COLO829 (cell line): Measurements from ENCODE around the gene LMF2.

Experiments
- DNase-seq: peaks from one replicate; pipeline ENCODE4 v3.0.0; 2012; ENCODE audit warnings: low spot score

Gene LMF2

DNA sequence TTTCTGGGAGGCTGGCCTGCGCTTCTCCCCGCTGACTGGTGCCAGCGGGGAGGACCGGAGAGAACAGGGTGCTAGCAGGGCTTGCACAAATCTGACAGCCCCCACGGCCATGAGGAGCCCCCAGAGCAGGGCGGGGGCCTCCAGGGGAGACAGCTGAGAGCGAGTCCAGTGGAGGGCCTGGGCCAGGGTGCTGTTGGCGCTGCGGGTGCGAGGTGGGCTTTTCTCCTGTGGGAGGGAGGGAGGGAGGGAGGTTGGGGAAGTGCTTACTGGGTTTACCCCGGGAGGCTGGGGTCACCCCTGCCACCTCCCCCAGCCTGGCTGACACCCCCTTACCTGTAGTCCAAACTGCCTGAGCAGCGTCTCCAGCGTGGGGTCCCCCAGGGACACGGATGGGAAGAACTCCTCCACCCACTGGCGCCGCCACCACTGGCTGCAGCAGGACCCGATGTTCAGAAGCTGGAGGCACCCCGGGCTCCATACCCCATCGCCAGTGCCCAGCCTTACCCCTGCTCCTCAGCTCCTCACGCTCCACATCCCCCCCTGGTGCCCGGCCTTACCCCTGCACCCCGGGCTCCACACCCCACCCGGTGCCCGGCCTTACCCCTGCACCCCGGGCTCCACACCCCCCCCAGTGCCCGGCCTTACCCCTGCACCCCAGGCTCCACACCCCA is 3.9 kb downstream of the LMF2 start:
- DNase-seq, result no peak

DNA sequence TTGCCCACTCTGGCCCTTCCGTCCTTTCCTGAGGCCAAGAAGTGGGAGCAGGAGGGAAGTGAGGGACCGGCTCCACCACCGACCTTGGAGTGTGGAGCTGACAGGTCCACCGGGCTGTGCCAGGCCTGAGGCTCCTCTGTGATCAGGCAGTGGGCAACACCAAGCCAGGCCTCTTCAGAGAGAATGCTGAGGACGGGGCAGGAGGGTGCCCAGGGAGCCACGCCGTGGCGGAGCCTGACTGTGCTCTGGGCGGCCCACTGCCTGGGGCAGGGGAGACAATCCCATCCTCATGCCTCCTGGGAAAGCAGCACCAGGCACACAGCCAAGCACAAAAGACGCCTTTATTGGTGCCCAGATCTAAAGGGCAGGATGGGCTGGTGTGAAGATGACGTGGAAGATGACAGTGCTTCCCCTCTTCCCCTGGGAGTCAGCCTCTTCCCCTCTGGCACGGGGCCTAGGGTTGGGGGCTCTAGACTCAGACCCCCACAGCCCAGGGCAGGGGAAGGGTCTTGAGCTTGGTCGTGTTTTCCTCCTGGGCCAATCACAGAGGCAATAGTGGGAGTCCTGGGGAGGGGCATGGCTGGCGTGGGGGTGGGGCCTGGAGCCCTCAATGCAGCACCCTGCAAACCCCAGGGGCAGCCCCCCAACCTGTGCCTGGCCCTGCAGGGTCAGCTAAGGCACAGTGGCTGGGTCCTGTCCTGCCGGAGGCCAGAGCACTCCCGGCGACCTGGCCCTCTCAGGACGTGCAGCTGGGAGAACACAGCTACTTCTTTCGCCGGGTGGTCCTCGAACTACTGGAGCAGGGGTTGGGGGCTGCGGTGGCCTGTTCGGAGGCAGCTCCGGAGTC is 4.7 kb downstream of the LMF2 start:
- DNase-seq, result peak; percentile 86

DNA sequence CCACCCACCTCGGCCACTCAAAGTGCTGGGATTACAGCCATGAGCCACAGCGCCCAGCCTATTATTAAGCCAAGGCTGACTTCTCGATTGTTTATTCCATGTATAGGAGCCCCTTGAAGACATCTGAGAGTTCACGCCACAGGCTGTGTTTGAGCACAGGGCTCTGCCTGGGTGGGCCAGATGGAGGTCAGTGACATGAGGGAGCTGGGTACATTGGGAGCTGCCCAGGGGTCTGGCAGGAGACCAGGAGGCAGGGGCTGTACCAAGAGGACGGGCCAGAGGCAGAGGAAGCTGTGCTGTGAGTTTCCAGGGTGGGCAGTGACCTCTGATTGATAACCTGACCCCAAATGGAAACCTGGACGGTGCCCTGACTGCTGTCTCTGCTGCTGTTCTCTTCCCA is 5.4 kb downstream of the LMF2 start:
- DNase-seq, result no peak

DNA sequence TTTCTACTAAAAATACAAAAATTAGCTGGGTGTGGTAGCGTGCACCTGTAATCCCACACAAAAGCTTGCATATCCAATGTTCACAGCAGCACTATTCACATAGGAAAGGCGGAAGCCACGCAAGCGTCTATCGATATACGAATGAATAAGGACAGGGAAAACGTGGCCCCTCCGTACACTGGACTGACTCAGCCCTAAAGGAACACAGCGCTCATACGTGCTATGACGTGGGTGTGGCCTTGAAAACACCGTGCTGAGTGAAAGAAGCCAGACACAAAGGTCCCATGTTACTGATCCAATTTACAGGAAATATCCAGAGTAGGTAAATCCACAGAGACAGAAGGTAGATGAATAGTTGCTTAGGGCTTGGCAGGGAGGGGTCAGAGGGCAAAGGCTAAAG is 7.0 kb downstream of the LMF2 start:
- DNase-seq, result no peak

DNA sequence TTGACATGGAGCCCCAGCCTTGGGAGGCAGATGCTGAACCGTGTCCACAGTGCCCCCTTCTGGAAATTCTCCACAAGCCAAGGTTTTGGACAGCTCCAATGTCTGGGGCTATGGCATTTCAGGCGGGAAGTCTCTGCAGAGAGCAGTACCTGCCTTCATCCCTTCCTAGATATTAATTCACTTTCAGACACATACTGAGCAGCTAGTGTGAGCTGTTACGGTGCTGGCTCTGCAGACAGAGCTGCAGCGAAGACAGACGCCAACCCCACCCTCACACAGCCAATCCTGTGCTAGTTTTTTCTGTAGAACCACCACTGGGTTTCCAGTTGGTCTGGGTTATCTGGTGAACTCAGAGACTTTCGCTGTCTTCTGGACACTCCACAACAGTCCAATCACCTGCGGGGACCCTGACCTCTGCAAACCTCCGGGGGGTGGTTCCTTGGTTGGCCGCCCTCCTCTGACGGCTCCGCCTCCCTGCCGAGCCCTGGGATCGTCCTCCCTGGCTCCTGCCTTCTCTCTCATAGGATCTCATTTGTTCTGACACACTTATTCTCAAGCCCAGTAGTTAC is 9.1 kb downstream of the LMF2 start:
- DNase-seq, result peak; percentile 62

DNA sequence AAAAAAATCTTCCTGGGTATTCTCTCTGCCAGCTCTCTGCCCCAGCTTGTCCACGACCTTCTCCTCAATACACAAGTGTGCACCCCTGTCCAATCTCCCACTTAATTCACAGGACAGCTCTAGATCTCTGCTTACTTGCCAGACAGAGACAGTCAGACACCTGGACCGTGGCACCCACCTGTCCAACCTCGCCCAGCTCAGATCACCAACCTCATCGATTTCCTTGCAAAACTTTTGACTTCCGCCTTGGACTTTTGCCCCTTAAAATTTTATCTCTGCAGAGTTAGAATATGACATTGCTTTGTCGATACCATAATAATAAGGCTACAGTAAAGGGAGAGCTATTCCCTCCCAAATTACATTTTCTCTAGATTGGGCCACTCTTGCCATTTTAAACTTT is 10.4 kb downstream of the LMF2 start:
- no peak for DNase-seq

DNA sequence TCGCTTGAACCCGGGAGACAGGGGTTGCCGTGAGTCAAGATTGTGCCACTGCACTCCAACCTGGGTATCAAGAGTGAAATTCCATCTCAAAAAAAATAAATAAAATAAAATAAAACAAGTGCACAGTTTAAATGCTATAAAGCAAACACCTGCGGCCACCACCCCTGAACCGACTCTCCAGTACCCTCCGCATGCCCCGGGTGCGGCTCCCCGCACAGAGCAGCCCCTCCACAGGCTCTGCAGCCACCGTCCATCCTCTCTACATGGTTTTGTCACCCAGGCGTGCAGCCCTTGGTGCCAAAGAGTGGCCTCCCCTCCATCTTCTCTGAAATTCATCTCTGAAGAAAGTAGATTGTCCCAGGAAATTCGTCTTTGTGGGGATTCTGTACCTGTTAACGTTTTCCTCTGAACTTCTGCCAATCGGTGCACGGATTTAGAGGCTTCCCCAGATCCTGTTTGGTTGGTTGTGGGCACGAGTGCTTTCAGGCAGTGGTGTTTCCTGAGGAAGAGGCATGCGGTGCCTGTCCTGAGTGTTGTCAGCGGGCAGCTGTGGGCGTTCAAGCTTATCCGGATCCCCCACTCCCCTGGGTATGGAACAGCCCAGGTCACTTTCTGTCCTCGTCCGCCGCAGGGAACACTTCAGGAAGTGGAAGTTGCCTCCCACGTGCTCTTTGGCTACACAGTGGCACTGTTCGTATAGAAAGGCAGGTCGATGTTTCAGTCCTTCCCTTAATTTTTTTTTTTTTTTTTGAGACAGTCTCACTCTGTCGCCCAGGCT is 16.8 kb downstream of the LMF2 start:
- DNase-seq, result no peak

DNA sequence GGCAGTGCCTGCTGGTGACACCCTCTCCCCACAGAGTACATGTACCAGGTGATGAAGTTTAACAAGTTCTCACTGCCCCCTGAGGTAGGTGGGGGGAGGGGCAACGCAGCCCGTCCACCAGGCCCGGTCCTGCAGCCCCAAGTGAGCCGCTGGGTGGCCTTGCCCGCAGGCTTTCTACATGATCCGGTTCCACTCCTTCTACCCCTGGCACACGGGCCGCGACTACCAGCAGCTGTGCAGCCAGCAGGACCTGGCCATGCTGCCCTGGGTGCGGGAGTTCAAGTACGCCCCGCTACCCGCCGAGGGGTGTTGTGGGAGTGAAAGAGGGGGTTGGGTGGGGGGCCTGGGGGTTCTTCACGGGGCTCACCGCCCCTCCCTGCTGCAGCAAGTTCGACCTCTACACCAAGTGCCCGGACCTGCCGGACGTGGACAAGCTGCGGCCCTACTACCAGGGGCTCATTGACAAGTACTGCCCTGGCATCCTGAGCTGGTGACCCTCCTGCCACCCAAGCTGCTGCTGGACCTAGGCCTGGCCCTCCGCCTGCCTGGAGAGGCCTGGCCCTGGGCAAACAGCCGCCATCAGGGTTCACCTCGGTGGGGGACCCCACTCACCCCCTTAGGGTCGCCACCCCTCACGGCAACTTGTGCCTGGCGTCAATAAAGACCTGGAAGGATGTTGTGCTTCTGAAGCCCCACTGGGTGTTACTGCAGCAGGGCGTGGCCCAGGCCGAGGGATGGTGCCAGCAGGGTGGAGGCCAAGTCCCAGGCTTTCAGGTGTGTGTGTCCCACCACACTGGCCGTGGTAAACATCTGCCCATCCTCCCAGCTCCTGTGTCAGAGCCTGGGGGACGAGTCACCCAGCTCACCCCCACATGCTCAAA is 17.9 kb downstream of the LMF2 start:
- DNase-seq, result no peak

DNA sequence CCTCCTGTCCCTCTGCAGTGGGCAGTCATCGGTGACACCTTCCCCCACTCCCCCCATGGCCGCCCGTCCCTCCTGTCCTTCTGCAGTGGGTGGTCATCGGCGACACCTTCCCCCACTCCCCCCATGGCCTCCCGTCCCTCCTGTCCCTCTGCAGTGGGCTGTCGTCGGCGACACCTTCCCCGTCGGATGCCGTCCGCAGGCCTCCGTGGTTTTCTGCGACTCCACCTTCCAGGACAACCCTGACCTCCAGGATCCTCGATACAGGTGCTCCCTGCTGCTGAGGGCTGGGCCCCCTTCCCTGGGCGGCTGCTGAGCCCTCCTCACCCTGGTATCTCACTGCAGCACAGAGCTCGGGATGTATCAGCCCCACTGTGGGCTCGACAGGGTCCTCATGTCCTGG is 18.6 kb downstream of the LMF2 start:
- DNase-seq, result no peak

DNA sequence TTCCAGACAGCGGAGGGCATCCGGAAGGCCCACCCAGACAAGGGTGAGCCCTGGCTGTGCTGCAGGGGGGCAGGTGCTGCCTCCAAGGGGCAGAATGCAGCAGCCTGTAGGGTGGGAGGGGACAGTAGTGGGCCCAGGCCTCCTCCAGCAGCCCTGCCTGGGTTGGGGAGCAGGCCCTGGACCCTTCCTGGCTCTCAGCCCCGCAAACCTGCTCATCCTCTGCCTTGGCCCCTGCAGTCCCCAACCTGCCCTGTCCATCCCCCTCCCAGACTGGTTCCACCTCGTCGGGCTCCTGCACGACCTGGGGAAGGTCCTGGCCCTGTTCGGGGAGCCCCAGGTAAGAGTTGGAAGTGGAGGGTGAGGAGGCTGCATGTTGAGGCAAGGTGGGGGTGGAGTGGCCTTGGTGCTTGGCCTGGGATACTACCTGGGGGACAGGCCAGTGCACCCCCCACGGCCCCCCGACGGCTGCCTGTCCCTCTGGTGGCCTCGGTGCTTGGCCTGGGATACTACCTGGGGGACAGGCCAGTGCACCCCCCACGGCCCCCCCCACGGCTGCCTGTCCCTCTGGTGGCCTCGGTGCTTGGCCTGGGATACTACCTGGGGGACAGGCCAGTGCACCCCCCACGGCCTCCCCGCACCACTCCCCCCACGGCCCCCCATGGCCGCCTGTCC is 19.4 kb downstream of the LMF2 start:
- DNase-seq, result no peak

DNA sequence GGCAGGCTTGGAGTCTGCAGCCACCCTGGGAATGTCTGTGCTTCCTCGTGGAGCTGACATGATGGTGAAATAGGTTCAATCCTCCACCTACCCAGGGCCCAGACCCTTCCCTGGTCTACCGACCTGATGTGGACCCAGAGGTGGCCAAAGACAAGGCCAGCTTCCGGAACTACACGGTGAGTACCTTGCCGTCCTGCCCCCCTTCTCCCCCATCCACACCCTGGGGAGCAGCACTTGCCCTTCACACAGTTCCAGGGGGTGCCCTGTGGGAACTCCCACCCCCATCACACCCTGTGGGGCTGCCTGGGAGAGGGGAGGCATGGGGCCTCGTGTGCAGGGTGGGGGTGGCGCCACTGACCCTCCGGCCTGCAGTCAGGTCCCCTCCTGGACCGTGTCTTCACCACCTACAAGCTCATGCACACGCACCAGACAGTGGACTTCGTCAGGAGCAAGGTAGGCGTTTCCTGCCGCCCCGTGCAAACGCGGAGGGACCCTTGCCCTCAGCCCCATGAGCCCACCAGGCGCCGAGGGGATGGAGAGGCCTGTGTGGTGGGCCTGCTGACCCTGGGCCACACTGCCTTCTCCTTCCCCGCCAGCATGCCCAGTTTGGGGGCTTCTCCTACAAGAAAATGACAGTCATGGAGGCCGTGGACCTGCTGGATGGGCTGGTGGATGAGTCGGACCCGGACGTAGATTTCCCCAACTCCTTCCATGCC is 20.1 kb downstream of the LMF2 start:
- DNase-seq, result no peak

DNA sequence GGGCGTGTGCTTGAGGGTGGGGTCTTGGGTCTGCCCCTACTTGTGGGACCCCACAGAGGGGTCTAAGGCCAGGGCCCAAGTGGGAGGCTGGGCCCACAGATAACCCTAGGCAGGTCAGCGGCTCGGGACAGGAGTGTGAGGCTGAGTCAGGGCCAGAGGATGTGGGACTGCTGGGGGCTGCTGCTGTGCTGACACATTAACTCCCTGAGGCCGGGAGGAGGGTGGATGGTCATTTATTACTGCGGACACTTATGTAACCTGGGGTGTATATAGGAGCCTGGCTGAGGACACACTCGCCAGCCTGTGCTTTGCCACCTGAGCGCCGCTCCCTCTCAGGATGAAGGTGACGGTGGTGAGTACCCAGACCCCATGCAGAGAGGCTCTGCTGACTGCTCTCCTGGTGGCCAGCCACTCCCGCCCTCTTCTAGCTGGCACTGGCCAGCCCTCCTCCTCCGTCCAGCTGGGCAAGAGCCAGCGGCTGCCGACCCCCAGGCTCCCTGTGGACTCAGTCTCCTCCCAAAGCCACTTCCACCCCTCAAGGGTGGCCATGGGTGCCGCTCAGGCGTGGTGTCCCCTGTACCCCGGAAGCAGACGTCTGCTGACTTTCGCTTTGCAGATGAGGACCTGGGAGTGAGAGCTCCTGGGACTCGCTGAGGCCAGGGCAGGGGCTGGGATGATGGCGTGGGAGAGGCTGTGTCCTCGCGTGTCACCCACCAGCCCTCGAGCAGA is 20.8 kb downstream of the LMF2 start, which contains the start of gene MIOX:
TSS of gene MIOX (plus strand) at position 299 of the 729 bp plus-strand sequence. CDS start at position 338, 39 bp downstream.
- no peak for DNase-seq

DNA sequence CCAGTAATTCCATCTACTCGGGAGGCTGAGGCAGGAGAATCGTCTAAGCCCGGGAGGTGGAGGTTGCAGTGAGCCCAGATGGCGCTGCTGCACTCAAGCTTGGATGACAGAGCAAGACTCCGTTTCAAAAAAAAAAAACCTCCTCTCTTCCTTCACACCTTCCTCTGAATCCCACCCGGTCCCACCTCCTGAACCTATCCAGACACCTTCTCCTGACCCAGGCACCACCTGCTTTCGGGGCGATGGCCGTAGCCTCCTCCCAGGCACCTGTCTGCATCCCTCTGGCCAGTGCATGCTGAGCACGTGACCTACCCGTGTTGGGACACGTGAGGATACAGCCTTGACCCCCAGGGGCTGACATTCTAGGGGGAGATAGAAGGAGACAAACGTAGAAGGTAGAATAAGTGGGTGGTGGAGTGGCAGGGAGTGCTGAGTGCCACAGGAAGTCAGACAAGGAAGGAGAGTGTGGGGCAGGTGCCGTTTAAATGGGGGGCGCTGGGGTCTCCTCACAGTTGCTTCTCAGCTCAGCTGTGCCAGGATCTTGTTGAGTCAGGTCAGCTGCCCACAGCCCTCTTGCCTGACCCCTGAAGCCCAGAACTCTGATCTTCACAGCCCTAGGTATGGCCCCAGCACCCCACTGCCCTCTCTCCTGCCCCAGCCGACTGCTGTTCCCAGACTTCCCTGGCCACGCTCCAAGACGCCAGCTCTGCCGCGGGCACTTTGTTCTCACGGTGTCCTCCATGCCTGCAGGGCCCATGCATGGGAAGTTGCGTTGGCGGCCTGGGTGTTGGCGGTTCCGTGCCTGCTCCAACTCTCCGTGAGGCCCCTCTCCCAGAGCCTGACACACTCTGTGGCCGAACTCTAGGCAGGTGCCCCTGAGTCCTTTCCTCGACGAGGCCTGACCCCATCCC is 22.0 kb downstream of the LMF2 start:
- no peak for DNase-seq

DNA sequence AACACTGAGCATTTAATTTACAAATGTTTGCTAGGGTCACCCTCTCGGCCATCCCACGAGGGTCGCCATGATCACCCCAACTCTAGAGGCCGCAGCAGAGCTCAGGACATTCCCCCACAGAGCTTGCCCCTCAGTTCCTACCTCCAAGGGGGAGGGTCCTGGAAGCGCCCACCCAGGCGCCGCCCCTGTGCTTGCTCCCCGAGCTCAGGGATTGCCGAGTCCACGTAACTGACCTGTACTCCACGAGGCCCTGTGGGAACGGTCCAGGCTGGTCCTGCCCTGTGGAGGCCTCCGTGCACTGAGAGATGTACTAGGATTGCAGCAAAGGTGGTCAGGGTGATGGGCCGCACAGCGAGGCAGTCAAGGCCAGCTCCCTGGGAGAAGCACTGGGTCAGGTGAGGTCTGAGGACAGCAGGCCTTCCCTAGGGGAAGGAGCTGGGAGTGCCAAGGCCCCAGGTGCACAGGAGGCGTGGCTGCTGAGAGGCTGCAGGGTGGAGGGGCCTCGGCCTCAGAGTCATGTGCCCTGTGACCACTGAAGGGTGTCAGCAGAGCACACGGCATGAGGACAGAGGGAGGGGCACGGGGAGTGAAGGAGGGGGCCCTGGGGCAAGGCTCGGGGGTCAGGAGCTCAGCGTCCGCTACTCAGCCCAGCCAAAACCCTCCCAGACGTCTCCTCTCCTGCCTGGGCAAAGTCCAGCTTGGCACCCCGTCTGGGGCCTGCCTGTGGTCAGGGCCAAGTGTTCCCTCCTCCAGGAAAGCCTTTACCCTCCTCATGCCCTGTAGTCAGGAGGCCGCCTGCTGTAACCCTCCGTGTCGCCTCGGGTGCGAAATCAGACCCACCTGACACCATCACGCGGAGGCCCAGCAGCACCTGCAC is 23.3 kb downstream of the LMF2 start:
- DNase-seq, result no peak

DNA sequence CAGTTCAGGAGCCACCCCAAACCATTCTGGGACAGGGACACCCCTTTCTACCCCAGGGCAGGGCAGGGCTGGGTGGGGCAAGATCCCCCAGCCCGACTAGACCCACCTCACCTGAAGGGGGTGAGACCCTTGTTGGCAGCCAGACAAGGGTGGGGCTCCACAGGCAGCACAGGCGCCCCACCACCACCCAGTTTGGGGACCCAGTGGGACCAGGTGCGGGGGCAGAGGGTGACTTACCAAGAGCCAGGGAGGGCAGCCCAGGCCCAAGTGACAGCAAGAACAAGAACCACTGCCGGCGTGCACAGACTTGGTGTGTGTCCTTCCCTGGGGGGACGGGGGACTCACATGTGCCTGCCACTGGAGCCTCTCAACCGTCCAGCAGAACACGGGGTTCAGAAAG is 23.9 kb downstream of the LMF2 start:
- no peak for DNase-seq

DNA sequence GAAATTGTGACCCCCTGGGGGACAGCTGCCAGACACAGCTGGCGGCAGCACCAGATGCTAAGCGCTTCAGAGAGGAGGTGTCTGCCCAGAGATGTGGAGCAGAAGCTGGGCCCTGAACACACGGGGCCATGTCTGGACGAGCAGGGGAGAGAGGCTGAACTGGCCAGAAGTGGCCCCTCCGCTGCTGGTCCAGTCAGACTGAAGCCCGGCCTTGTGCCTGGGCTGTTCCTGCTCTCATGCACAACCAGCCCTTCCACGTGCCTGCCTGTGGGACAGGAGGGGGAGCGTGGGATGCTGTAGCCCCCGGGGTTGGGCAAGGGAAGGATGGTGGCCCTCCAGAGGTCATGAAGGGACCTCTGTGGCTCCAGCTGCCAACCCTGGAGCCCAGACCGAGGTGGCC is 24.4 kb downstream of the LMF2 start:
- DNase-seq, result no peak
